ENCODE measurements around the gene MID1IP1.

MID1IP1 gene

DNA sequence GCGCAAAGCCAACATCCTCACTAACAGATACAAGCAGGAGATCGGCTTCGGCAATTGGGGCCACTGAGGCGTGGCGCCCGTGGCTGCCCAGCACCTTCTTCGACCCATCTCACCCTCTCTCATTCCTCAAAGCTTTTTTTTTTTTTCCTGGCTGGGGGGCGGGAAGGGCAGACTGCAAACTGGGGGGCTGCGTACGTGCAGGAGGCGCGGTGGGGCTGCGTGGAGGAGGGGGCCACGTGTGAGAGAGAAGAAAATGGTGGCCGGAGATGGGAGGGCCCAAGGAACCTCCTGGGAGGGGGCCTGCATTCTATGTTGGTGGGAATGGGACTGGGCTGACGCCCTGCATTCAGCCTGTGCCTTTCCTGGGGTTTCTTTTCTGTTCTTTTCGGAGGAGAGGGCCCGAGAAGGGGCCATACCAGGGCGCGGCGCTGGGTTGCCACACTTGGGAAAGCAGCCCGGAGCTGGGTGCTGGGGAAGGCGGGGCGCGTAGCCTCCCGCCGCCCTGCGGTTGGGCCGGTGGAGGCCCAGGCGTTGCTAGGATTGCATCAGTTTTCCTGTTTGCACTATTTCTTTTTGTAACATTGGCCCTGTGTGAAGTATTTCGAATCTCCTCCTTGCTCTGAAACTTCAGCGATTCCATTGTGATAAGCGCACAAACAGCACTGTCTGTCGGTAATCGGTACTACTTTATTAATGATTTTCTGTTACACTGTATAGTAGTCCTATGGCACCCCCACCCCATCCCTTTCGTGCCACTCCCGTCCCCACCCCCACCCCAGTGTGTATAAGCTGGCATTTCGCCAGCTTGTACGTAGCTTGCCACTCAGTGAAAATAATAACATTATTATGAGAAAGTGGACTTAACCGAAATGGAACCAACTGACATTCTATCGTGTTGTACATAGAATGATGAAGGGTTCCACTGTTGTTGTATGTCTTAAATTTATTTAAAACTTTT lies 4.5 kb downstream of the MID1IP1 start:
- TF ChIP-seq, protein P1, sequence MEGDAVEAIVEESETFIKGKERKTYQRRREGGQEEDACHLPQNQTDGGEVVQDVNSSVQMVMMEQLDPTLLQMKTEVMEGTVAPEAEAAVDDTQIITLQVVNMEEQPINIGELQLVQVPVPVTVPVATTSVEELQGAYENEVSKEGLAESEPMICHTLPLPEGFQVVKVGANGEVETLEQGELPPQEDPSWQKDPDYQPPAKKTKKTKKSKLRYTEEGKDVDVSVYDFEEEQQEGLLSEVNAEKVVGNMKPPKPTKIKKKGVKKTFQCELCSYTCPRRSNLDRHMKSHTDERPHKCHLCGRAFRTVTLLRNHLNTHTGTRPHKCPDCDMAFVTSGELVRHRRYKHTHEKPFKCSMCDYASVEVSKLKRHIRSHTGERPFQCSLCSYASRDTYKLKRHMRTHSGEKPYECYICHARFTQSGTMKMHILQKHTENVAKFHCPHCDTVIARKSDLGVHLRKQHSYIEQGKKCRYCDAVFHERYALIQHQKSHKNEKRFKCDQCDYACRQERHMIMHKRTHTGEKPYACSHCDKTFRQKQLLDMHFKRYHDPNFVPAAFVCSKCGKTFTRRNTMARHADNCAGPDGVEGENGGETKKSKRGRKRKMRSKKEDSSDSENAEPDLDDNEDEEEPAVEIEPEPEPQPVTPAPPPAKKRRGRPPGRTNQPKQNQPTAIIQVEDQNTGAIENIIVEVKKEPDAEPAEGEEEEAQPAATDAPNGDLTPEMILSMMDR (IDR thresholded peaks at IDR 0.05), result no peak

DNA sequence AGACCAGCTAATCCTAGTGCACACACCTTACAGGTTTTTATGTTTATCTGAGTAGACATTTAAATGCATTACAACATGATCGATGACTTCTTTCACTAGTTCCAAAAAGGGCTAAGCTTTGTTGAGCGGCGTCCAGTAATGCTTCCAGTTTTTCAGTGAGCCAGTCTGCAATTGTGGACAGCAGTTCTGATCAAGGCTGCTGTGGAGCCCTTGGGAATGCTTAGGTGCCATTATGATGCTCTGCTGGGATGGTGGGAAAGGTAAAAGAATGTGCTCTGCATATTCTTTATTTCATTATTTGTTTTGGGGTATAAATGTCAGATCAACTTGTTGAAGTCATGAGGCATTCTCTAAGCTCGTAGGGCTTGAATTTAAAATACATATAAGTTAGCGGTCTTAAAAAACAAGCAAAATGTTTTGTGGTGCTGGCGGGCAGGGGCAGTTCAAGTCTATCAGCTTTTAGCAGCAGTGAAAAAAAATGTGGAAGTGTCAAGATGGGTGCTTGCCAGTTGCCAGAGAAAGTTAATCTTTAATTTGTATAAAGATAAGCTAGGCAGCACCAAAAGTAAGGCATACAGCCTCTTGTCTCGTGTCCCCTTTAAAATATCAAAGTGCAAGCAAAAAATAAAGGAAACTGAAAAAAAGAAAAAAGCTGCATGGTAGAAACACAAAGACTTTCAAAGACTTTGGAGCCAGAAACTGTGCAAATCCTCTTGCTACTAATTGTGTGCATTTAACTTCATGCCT lies 5.8 kb downstream of the MID1IP1 start:
- TF ChIP-seq, protein P1 (IDR thresholded peaks at IDR 0.05), result no peak

DNA sequence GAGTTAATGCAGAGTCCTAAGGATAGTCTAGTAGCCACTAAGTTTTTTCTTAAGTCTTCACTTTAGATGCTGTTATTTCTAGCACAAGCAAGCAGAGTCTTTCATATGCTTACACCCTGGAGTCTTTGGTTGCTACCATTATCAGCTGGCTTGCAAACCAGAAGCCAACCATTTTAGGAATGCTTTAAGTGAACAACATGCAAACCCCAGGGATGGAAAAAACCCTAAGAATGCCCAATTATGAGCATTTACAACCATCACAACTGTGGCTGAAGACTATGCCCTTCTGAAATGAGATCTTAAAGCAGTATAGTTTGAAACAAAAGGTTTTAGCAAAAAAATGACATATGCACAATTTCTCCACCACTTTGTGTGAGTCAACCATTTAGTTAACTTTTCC lies 6.6 kb downstream of the MID1IP1 start:
- TF ChIP-seq, protein P1 (IDR thresholded peaks at IDR 0.05), result no peak

DNA sequence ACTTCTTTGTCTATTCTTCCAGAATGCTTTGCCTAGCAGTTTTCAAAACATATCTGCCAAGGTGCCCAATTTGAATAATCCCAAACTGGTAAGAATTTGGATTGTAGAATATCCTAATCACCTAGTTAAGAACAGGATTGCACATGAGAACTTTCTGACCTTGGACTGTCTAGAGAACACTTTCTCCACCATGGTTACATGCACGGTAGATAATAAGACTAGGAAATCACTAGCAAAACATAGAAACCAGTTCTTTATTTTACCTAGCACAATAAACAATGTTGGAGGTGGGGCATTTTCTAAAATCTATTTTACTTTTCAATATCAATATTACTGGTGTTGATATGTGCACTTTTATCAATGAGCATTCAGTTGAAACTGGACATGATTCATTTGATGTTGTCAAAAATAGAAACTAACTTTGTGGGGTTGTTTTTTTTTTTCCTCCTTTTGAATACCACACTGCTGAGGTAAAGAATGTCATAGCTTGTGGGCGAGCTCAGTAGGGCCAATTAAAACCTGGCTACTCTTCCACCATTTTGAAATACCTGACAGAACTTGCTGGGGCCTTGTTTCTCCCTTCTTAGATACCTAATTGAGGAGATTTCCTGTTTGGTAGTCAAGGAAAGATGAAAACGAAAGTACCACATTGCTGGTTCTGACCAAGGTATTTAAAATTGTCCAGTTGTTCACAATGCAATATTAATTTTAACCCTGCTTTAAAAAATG lies 10.4 kb downstream of the MID1IP1 start:
- TF ChIP-seq, protein P1 (IDR thresholded peaks at IDR 0.05), result no peak

DNA sequence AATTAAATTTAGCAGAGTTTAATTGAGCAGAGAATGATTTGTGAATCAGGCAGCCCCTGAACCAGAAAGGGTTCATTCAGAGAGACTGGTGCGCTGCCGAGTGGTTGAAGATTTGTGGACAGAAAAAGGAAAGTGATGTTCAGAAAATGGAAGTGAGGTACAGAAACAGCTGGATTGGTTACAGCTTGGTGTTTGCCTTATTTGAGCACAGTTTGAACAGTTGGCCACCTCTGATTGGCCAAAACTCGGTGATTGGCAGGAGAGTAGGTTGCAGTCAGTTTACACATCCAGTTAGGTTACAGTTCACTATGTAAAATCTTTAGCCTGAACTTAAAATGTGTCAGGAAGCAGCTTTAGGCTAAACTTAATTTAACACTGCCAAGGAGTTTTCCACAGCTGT lies 14.9 kb downstream of the MID1IP1 start:
- TF ChIP-seq, protein P1 (IDR thresholded peaks at IDR 0.05), result no peak

DNA sequence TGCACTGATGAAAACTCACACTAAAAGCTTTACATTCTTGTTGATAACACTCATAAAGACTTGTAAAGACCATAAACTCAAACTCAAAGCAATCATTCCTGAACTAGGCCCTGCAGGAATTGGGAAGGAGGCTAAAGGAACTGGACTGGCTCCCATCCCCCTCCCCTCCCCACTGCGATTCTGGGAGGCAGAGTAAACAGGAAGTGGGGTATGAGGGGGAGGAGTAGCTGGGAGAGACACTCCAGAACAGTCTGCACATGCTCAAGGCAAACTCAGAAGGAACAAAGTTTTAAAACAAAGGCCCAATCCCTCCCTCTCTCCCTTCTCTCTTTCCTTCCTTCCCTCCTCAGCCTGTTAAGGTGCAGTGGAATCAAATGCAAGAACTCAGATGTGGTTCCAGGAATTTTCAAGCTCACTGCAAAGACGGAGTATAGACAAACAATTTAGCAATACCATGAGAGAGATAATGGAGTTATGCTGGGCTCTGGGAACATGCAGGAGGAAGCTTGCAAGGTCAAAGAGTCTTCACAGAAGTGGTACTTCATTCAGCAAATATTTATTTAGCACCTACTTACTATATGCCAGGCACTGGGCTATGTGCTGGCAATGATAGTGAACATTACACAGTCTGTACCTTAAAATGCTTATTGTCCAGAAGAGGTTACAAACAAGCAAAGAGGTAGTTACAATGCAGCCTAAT lies 15.9 kb downstream of the MID1IP1 start:
- TF ChIP-seq, protein P1 (IDR thresholded peaks at IDR 0.05), result no peak

DNA sequence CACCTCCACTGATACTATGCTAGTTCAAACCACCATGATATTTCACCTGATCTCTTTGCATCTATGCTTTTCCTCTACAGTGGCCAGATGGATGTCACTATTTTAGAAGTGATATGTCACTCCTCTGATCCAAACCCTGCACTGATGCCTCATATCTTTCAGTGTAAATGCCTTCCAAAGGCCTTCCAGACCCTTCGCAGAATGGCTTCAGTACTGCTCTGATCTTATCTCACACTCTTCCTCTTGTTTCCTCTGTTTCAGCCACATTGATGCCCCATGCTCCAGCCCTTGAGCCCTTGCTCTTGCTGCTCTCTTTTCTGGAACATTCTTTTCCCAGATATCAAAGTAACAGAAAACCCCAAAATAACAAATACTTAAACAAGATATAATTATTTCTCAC lies 17.9 kb downstream of the MID1IP1 start:
- TF ChIP-seq, protein P1 (IDR thresholded peaks at IDR 0.05), result no peak

All from LNCAP (cell line).